H1 (cell line): ENCODE results near the gene IFT25.

Source experiments
- BRCA1 ChIP-seq: IDR thresholded peaks from 2 replicates; pipeline ENCODE4 v1.6.1; 2012; ENCODE audit warnings: low read depth, low read length, improper control_type of control experiment
- EP300 ChIP-seq, 2 experiments: IDR thresholded peaks; 1 replicate in 1 of 2; 2 replicates in 1 of 2; pipeline ENCODE4 v1.6.1; 2011 to 2012; ENCODE audit warnings: low read depth in 2 of 2, low read length in 2 of 2, mild to moderate bottlenecking in 2 of 2, borderline replicate concordance in 1 of 2, inconsistent platforms in 1 of 2, moderate library complexity in 1 of 2
- EZH2 ChIP-seq: fragments of 200-600 bp; sonication (generic); IDR thresholded peaks from 2 replicates; pipeline ENCODE4 v1.7.1; 2012; ENCODE audit warnings: low read depth, mild to moderate bottlenecking, moderate library complexity, low read length, inconsistent platforms; ENCODE audit not compliant: severe bottlenecking
- JUND ChIP-seq: IDR thresholded peaks from 2 replicates; pipeline ENCODE4 v1.6.1; 2011; ENCODE audit warnings: mild to moderate bottlenecking, improper control_type of control experiment, low read length
- POLR2A ChIP-seq, 2 experiments: IDR thresholded peaks; 1 replicate in 1 of 2; 2 replicates in 1 of 2; pipeline ENCODE4 v1.6.1; 2011; ENCODE audit warnings: low read depth in 2 of 2, low read length in 2 of 2, mild to moderate bottlenecking in 2 of 2; ENCODE audit errors: control extremely low read depth in 1 of 2
- POLR2AphosphoS5 ChIP-seq: IDR thresholded peaks from 2 replicates; pipeline ENCODE4 v1.6.1; 2011; ENCODE audit warnings: low read depth, low read length
- SIN3A ChIP-seq, 2 experiments: IDR thresholded peaks in 1 of 2; conservative IDR thresholded peaks in 1 of 2; 2 replicates each; pipeline ENCODE4 v1.6.1; 2011 to 2012; ENCODE audit warnings: low read length in 2 of 2, improper control_type of control experiment in 1 of 2, low read depth in 1 of 2, mild to moderate bottlenecking in 1 of 2
- TBP ChIP-seq: IDR thresholded peaks from 2 replicates; pipeline ENCODE4 v1.6.1; 2011; ENCODE audit warnings: low read depth, low read length, improper control_type of control experiment
- TEAD4 ChIP-seq: IDR thresholded peaks from 2 replicates; pipeline ENCODE4 v1.6.1; 2012; ENCODE audit warnings: low read depth, low read length, inconsistent platforms, mixed read lengths
- TF ChIP-seq, protein P1 (sequence below), 3 experiments: IDR thresholded peaks; 1 replicate in 2 of 3; 2 replicates in 1 of 3; pipeline versions ENCODE4 v1.5.1 to v1.6.1; 2011; ENCODE audit warnings: low read length in 3 of 3, mild to moderate bottlenecking in 3 of 3, inconsistent platforms in 2 of 3, low read depth in 1 of 3, moderate library complexity in 1 of 3; ENCODE audit not compliant: insufficient read depth in 1 of 3; ENCODE audit errors: control extremely low read depth in 1 of 3

DNA sequence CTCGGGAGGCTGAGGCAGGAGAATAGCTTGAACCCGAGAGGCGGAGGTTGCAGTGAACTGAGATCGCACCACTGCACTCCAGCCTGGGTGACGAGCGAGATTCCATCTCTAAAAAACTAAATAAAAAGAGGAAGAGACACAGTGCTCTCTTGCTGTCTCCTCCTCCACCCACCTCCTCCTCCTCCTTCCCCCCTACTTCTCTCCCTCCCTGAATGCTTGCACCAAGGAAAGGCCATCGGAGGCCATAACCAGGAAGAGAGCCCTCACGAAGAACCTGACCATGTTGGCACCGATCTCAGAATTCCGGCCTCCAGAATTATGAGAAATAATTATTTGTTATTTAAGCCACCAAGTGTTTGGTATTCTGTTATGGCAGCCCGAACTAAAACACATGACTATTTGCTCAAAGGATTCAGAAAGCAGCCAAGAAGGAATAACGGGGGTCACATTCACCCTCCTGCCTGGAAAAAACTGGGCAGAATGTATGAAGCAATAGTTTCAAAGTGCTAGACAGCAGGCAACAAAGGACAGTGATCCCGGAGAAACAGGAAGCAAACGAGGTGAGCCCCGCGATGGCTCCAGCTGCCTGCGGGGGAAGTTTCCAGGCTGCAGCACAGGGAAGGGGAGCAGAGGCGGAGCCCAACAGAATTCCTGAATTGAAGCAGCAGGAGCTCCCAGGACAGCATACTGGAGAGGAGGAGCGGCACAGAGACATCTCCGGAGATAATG lies 36.7 kb upstream of the IFT25 start:
- TF ChIP-seq TBP (peak; percentile 57; the same call in 1 of the 2 replicates), POLR2A (IDR thresholded peaks at IDR 0.05; ENCODE audit: control extremely low read depth in 1 of 2, low read depth in 2 of 2, low read length in 2 of 2) (peak in 1 of 2 experiments; percentile 61; a peak in 2 of 3 replicates), BRCA1 (no peak), JUND (no peak), EZH2 (no peak), SIN3A (conservative IDR thresholded peaks at IDR 0.05 in 1 of 2, IDR thresholded peaks at IDR 0.05 in 1 of 2; ENCODE audit: low read depth in 1 of 2, low read length in 2 of 2) (no peak), EP300 (IDR thresholded peaks at IDR 0.05; ENCODE audit: borderline replicate concordance in 1 of 2, low read depth in 2 of 2, low read length in 2 of 2) (no peak), POLR2AphosphoS5 (peak; percentile 67), TEAD4 (peak; percentile 57; the same call in 1 of the 2 replicates)
- TF ChIP-seq, protein P1, sequence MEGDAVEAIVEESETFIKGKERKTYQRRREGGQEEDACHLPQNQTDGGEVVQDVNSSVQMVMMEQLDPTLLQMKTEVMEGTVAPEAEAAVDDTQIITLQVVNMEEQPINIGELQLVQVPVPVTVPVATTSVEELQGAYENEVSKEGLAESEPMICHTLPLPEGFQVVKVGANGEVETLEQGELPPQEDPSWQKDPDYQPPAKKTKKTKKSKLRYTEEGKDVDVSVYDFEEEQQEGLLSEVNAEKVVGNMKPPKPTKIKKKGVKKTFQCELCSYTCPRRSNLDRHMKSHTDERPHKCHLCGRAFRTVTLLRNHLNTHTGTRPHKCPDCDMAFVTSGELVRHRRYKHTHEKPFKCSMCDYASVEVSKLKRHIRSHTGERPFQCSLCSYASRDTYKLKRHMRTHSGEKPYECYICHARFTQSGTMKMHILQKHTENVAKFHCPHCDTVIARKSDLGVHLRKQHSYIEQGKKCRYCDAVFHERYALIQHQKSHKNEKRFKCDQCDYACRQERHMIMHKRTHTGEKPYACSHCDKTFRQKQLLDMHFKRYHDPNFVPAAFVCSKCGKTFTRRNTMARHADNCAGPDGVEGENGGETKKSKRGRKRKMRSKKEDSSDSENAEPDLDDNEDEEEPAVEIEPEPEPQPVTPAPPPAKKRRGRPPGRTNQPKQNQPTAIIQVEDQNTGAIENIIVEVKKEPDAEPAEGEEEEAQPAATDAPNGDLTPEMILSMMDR (IDR thresholded peaks at IDR 0.05; ENCODE audit: control extremely low read depth in 1 of 3, insufficient read depth in 1 of 3, low read depth in 1 of 3, low read length in 3 of 3): no peak
